HepG2 (cell line): ENCODE measurements around the gene MFGE8. TPM values are rescaled to one million over a fixed set of nuclear protein-coding genes. Genes with fewer than 3 reads are reported as not detected.

ENCODE experiments used
- ATAC-seq: fragments of 200-7000 bp; cut with Tn5 transposase; 3 replicates; pipeline ENCODE4 v1.9.1; 2020; ENCODE audit warnings: mild to moderate bottlenecking, moderate library complexity
- BruUV-seq: library from RNA; stranded (reverse); fragments of 400-500 nt; replicated peaks from 2 replicates; lab custom pipeline; 2021; lab: Mats Ljungman, UMichigan
- CTCF ChIA-PET: fragments of 300-600 bp; formaldehyde crosslinking; extraction: SDS; loops from one replicate; lab custom pipeline; 2021; ENCODE audit warnings: low total read pairs, inconsistent platforms, low intra/inter-chr PET ratio; lab: Yijun Ruan, JAX
- POLR2A ChIA-PET: fragments of 350-600 bp; sonication (Branson Sonifier 250); formaldehyde crosslinking; loops from one replicate; lab custom pipeline; 2020; ENCODE audit warnings: antibody characterized with exemption, inconsistent platforms; lab: Yijun Ruan, JAX
- DNase-seq: peaks from one replicate; pipeline ENCODE4 v3.0.0-alpha.2; 2015; ENCODE audit warnings: low spot score
- FAIRE-seq: peaks from 3 replicates; lab custom pipeline; 2011; peaks lifted over from hg19 to GRCh38; lab: Jason Lieb, UNC
- H2AFZ ChIP-seq: one replicate; pipeline ENCODE4 v1.6.1; 2011; ENCODE audit warnings: low read length, inconsistent platforms
- H3K27ac ChIP-seq: fragments of 300-600 bp; 3 replicates; pipeline ENCODE4 v1.8.0; 2011; ENCODE audit warnings: mixed run types, mild to moderate bottlenecking, mixed read lengths, low read length, inconsistent platforms; ENCODE audit not compliant: insufficient read depth; ENCODE audit errors: extremely low read length
- H3K27me3 ChIP-seq, 2 experiments: fragments of 200-600 bp in 1 of 2; 2 replicates in 1 of 2; 3 replicates in 1 of 2; pipeline versions ENCODE4 v1.6.0 to v1.8.0; 2011; ENCODE audit warnings: low read length in 2 of 2, mild to moderate bottlenecking in 2 of 2, moderate library complexity in 2 of 2, inconsistent platforms in 1 of 2; ENCODE audit not compliant: insufficient read depth in 2 of 2, control insufficient read depth in 1 of 2
- H3K36me3 ChIP-seq, 2 experiments: fragments of 200-600 bp in 1 of 2; replicated peaks in 1 of 2; 2 replicates in 1 of 2; 3 replicates in 1 of 2; pipeline versions ENCODE4 v1.5.1 to v1.8.0; 2011; ENCODE audit warnings: low read length in 2 of 2, inconsistent platforms in 1 of 2; ENCODE audit not compliant: insufficient read depth in 2 of 2, control insufficient read depth in 1 of 2
- H3K4me1 ChIP-seq: 2 replicates; pipeline ENCODE4 v1.5.1; 2012; ENCODE audit warnings: low read length, inconsistent platforms; ENCODE audit not compliant: insufficient read depth
- H3K4me2 ChIP-seq: 2 replicates; pipeline ENCODE4 v1.6.0; 2011; ENCODE audit warnings: low read depth, low read length, inconsistent platforms
- H3K4me3 ChIP-seq, 3 experiments: fragments of 200-600 bp in 1 of 3; sonication (generic), shearing (Covaris generic) in 1 of 3; replicated peaks in 1 of 3; 2 replicates each; pipeline ENCODE4 v1.5.1; 2011 to 2016; ENCODE audit warnings: low read length in 3 of 3, inconsistent platforms in 2 of 3, low read depth in 2 of 3, mild to moderate bottlenecking in 2 of 3, control low read depth in 1 of 3, mixed read lengths in 1 of 3; ENCODE audit not compliant: insufficient read depth in 1 of 3
- H3K79me2 ChIP-seq: one replicate; pipeline ENCODE4 v1.6.1; 2011; ENCODE audit warnings: low read length, inconsistent platforms; ENCODE audit not compliant: insufficient read depth
- H3K9ac ChIP-seq: 2 replicates; pipeline ENCODE4 v1.6.0; 2011; ENCODE audit warnings: mild to moderate bottlenecking, low read depth, low read length, inconsistent platforms; ENCODE audit not compliant: insufficient read depth
- H3K9me3 ChIP-seq: 2 replicates; pipeline ENCODE4 v1.5.1; 2012; ENCODE audit warnings: mild to moderate bottlenecking, low read length
- H4K20me1 ChIP-seq: 2 replicates; pipeline ENCODE4 v1.6.0; 2011; ENCODE audit warnings: inconsistent platforms, mild to moderate bottlenecking, low read length, moderate library complexity; ENCODE audit not compliant: insufficient read depth
- NBN ChIP-seq: fragments of 450-650 bp; conservative IDR thresholded peaks from 2 replicates; pipeline ENCODE4 v1.6.1; 2017
- WGBS: methylation state at CpG from one replicate; pipeline ENCODE4 v1.1.6; 2017; ENCODE audit warnings: low lambda C conversion rate; 5-methylcytosine and 5-hydroxymethylcytosine counted together
- in situ Hi-C: cut with HindIII; loops from 2 replicates; pipeline ENCODE4 v1.10.0; 2017; ENCODE audit warnings: low pct_unique_long_range_greater_than_20kb; ENCODE audit not compliant: extremely low pct_ligation_motif_present
- intact Hi-C: fragments of 100-400 bp; cut with micrococcal nuclease; formaldehyde crosslinking; loops from one replicate; pipeline ENCODE4 v1.10.0; 2022; ENCODE audit not compliant: unreplicated experiment
- polyA plus RNA-seq, 8 experiments: library from polyadenylated mRNA; depleted of rRNA in 3 of 8; stranded (reverse) in 7 of 8; unstranded in 1 of 8; fragments of >200 nt; fragmentation: Illumina TruSeq in 4 of 8; extraction: Trizol in 4 of 8; gene quantifications; 2 replicates each; pipeline versions ENCODE4 v1.2.1 to v1.2.3, GENCODE V29; 2011 to 2016; ENCODE audit warnings: low read depth in 4 of 8, missing spikeins in 1 of 8, mixed read lengths in 1 of 8; ENCODE audit not compliant: insufficient read depth in 1 of 8
- total RNA-seq, 5 experiments: library from RNA; depleted of rRNA; stranded (reverse); fragments of >200 nt; fragmentation: Illumina TruSeq; extraction: Trizol; gene quantifications; 2 replicates each; pipeline ENCODE4 v1.2.3, GENCODE V29; 2016; ENCODE audit warnings: low read depth in 1 of 5
- TF ChIP-seq, protein P1 (sequence below): sonication (generic); formaldehyde crosslinking; IDR thresholded peaks from 2 replicates; pipeline ENCODE4 v1.4.0; 2020; ENCODE audit warnings: missing genetic modification reagents

The MFGE8 gene
- total and polyA plus RNA-seq, 2 of the 13 experiments (the other 11 are each of a cell fraction or from before 2014, with no cell fraction given), result 3.4 to 22.1 TPM

DNA sequence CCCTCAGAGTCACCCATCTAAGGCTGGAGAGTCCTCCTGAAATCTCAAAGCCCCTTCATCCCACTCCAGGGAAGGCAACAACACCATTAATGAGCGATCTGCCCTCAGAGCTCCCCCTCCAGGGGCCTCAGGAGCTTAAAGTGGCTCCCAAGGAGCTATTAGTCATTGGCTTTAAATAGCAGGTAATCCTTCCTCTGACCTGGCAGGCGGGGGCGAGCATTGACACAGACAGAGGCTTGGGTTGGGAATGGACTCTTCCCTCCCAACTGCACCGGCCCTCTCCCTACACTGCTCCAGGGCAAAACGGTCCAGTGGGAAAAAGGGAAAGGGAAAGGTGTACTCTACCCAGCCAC lies 1.4 kb downstream of the MFGE8 start (continued):
- TF ChIP-seq, protein P1, sequence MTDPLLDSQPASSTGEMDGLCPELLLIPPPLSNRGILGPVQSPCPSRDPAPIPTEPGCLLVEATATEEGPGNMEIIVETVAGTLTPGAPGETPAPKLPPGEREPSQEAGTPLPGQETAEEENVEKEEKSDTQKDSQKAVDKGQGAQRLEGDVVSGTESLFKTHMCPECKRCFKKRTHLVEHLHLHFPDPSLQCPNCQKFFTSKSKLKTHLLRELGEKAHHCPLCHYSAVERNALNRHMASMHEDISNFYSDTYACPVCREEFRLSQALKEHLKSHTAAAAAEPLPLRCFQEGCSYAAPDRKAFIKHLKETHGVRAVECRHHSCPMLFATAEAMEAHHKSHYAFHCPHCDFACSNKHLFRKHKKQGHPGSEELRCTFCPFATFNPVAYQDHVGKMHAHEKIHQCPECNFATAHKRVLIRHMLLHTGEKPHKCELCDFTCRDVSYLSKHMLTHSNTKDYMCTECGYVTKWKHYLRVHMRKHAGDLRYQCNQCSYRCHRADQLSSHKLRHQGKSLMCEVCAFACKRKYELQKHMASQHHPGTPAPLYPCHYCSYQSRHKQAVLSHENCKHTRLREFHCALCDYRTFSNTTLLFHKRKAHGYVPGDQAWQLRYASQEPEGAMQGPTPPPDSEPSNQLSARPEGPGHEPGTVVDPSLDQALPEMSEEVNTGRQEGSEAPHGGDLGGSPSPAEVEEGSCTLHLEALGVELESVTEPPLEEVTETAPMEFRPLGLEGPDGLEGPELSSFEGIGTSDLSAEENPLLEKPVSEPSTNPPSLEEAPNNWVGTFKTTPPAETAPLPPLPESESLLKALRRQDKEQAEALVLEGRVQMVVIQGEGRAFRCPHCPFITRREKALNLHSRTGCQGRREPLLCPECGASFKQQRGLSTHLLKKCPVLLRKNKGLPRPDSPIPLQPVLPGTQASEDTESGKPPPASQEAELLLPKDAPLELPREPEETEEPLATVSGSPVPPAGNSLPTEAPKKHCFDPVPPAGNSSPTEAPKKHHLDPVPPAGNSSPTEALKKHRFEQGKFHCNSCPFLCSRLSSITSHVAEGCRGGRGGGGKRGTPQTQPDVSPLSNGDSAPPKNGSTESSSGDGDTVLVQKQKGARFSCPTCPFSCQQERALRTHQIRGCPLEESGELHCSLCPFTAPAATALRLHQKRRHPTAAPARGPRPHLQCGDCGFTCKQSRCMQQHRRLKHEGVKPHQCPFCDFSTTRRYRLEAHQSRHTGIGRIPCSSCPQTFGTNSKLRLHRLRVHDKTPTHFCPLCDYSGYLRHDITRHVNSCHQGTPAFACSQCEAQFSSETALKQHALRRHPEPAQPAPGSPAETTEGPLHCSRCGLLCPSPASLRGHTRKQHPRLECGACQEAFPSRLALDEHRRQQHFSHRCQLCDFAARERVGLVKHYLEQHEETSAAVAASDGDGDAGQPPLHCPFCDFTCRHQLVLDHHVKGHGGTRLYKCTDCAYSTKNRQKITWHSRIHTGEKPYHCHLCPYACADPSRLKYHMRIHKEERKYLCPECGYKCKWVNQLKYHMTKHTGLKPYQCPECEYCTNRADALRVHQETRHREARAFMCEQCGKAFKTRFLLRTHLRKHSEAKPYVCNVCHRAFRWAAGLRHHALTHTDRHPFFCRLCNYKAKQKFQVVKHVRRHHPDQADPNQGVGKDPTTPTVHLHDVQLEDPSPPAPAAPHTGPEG (CRISPR knock-in tag), result no peak

DNA sequence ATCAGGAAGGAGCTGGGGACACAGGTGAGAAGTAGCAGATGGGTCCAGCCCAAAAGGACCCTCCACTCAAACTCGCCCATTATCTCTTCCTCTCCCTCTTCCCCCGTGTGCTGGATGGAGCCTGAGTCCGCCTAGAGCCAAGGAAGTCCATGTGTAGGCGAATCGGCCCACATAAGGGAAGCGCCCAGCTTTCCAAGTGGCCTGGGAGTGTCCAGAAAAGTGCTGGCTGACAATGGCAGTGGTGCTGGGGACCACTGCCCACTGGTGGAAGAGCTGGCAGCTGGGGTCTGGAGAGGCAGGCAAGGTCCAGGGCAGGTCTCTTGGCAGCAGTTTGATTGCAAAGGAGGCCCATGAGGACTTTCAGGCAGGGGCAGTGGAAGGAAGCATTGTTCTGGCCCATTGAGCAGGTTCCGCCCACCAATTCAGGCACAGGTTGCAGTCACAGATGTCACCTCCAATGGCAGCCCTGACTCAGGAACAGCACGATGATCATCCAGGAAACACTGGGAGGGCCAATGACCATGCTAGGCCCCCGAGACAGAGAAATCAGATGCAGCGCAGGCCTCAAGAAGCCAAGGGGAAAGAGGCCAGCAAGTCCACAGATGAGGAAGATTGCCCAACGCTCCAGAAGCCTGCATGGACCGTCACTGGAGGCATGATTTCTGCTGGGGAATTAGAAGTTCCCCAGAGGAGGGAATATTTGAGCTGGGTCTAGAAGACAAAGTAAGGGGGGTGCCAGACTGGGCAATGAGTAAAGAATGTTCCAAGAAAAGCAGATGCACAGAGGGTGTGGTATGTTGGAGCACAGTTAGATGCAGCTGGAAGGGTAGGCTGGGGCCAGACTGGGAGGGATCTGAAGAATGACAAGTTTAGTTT lies 3.0 kb downstream of the MFGE8 start:
- TF ChIP-seq NBN, result no peak
- TF ChIP-seq, all 625 proteins: peak for 0
- BruUV-seq, result no TSS peak
- POLR2A ChIA-PET, result no interaction called here
- in situ Hi-C loops, result loop anchor here (10.0 kb wide), 1 partner anchor 265 kb away; no protein-coding TSS in a partner anchor
- peaks cover 18% of the 10 kb centered on the region for H3K4me1 ChIP-seq
- no peak for ATAC-seq
- H3K36me3 ChIP-seq, result no peaks in the 10 kb centered on the region
- no peak overlapping the region for H3K27ac ChIP-seq
- H3K9me3 ChIP-seq, result no peaks in the 10 kb centered on the region
- no peak overlapping the region for H3K4me3 ChIP-seq
- H4K20me1 ChIP-seq, result no peaks in the 10 kb centered on the region
- H3K79me2 ChIP-seq, result no peaks in the 10 kb centered on the region
- WGBS, result 68% methylated on average over 9 of the region's 12 CpGs
- FAIRE-seq, result no peak
- intact Hi-C loops, result no loop called here
- no peak overlapping the region for H2AFZ ChIP-seq
- no peak for DNase-seq
- no peaks in the 10 kb centered on the region for H3K27me3 ChIP-seq
- no peak overlapping the region for H3K4me2 ChIP-seq
- CTCF ChIA-PET, result no interaction called here
- no peak overlapping the region for H3K9ac ChIP-seq
